ENCODE results near the gene SHD. TPM values are rescaled to one million over a fixed set of nuclear protein-coding genes. Genes with fewer than 3 reads are reported as not detected.

SHD gene
- total and polyA plus RNA-seq, 2 of the 13 experiments (the other 11 are each of a cell fraction or from before 2014, with no cell fraction given), result 0.11 to 0.20 TPM

GRCh38 chr19:4338441-4339355 is 59.6 kb downstream of the SHD start, which contains the start of gene STAP2 (continued):
- TF ChIP-seq SIN3A (IDR thresholded peaks at IDR 0.05; ENCODE audit: borderline replicate concordance, low read depth, low read length) (peak; percentile 53; the same call in 1 of the 2 replicates), FLYWCH1 (CRISPR knock-in tag; IDR thresholded peaks at IDR 0.05) (no peak), ARID5B (CRISPR knock-in tag; IDR thresholded peaks at IDR 0.05) (no peak), HOXA3 (CRISPR knock-in tag; IDR thresholded peaks at IDR 0.05) (peak; percentile 24; the same call in 1 of the 2 replicates), MIXL1 (CRISPR knock-in tag; IDR thresholded peaks at IDR 0.05) (no peak), ATF3 (CRISPR knock-in tag; IDR thresholded peaks at IDR 0.05) (no peak), HNF4A (CRISPR knock-in tag; IDR thresholded peaks at IDR 0.05) (peak; percentile 38), ZNF780A (CRISPR knock-in tag; IDR thresholded peaks at IDR 0.05) (no peak), REXO4 (CRISPR knock-in tag; IDR thresholded peaks at IDR 0.05; ENCODE audit: borderline replicate concordance) (no peak), GABPA (IDR thresholded peaks at IDR 0.05; ENCODE audit: low read depth, low read length) (no peak), GABPA (CRISPR knock-in tag; IDR thresholded peaks at IDR 0.05; ENCODE audit: low read depth) (0 out of 2 replicates have a peak, but pooled peaks have one; percentile 4), DMAP1 (CRISPR knock-in tag; IDR thresholded peaks at IDR 0.05) (peak; percentile 25; the same call in 1 of the 2 replicates), PAXIP1 (CRISPR knock-in tag; conservative IDR thresholded peaks at IDR 0.05) (no peak), HNF1B (CRISPR knock-in tag; IDR thresholded peaks at IDR 0.05) (0 out of 2 replicates have a peak, but pooled peaks have one; percentile 8), TCF12 (IDR thresholded peaks at IDR 0.05) (no peak), TCF12 (CRISPR knock-in tag; IDR thresholded peaks at IDR 0.05) (no peak), XRCC5 (optimal IDR thresholded peaks at IDR 0.05; ENCODE audit: low read length) (peak; percentile 39), KAT7 (CRISPR knock-in tag; IDR thresholded peaks at IDR 0.05; ENCODE audit: borderline replicate concordance) (no peak), MIER3 (CRISPR knock-in tag; IDR thresholded peaks at IDR 0.05; ENCODE audit: borderline replicate concordance) (no peak), TFAP4 (IDR thresholded peaks at IDR 0.05; ENCODE audit: borderline replicate concordance, low read depth) (peak; percentile 55; the same call in 1 of the 2 replicates)
